ENCODE measurements around the gene EPHA1.
"Not testable (repeated sequence)": the region's sequence is repeated elsewhere in the genome, so short reads cannot be mapped to it uniquely, and the experiment has no call there.

EPHA1 gene

DNA sequence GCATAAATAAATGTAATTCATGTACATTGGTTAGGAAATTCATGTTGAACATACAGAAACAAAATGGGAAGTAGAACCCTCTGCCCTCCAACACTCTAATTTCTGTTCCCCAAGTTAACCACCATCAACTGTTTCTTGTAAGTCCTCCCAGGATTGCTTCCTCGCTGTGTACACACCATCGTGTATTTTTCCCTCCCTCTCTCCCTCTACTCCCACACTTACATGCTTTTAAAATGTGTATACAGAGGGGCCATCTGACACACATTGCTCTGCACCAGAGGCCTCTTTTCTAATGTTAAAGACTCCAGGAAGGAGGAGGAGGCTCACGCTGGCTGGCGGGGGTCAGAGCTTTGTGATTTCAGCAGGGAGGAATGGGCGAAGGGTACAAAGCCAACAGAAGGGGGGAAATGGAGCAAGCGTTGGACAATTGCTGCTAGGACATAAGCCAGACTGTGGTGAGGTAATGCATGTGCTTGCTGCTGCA lies 1.9 kb upstream of the EPHA1 start:
- TF ChIP-seq, protein P1, sequence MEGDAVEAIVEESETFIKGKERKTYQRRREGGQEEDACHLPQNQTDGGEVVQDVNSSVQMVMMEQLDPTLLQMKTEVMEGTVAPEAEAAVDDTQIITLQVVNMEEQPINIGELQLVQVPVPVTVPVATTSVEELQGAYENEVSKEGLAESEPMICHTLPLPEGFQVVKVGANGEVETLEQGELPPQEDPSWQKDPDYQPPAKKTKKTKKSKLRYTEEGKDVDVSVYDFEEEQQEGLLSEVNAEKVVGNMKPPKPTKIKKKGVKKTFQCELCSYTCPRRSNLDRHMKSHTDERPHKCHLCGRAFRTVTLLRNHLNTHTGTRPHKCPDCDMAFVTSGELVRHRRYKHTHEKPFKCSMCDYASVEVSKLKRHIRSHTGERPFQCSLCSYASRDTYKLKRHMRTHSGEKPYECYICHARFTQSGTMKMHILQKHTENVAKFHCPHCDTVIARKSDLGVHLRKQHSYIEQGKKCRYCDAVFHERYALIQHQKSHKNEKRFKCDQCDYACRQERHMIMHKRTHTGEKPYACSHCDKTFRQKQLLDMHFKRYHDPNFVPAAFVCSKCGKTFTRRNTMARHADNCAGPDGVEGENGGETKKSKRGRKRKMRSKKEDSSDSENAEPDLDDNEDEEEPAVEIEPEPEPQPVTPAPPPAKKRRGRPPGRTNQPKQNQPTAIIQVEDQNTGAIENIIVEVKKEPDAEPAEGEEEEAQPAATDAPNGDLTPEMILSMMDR (conservative IDR thresholded peaks at IDR 0.05; ENCODE audit: low read length), result no peak
- DNase-seq (ENCODE audit: low read depth), result peak; percentile 65

DNA sequence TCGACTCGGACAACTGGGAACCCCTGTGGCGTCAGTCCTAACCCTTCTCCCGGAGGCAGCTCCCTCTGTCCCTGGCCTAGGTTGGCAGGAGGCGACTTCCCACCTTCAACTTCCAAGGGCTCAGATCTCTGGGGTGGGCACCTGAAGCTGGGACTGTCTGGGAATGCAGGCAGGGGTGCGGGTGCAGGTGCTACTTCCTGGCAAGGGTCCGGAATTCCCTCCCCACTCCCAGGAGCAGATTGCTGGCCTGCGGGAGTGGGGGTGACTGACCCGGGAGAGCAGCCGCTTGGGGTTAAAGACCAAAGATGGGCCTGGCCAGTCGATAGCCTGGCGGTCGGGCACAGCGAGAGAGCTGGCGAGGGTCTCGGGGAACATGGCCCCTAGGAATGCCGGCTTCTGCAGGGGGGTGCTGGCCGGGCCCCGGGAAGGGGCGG lies 387 bp downstream of the EPHA1 start:
- TF ChIP-seq, protein P1 (conservative IDR thresholded peaks at IDR 0.05; ENCODE audit: low read length), result no peak
- no peak overlapping the region for H3K4me3 ChIP-seq (ENCODE audit: low read length)
- no peak for DNase-seq (ENCODE audit: low read depth)

More for the DNA sequence above, 1.9 kb upstream of the EPHA1 start:
- no peak overlapping the region for H3K4me3 ChIP-seq (ENCODE audit: low read length)

DNA sequence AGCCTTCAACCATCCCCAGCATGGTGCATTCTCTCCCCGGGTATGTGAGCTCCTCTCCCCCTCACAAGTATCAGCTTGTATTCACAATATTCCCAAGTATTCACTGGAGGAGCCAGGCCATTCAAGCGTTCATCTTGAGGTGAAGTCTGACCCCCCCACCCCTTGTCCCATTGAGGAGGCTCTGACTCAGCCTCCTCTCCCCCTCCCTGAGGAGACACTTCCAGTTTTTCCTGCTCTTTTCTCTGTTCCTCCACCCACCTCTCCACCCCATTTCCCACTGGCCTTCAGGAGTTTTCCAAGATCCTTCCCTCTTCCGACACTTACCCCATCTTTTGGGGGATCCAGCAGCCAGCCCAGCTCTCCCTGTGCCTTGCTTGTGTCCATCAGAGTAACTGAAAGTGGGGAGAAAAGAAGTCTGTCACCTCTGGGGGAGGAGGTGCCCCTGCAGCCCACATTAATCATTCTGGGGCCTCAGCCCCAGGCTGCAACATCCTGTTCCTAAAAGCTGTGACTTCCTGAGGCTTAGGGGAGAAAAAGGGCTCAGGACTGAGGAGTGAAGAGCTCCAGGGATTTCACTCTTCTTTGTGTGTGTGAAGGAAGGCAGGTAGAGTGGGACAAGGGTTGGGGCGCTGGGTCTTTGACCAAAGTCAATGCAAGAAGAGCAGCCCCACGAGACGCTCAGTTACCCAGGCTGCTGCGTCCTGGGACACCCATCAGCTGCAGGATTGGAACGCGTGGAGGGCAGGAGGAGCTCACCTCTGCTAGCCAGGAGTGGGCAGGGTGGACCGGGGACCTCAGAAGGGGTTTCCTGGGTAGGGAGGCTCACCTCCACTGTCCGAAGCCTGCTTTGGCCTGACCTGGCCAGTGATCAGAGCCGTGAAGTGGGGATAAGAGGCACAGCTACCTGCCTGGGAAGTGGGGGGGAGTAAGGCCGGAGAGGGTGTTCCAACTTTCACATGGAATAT lies 1.1 kb downstream of the EPHA1 start:
- no peak overlapping the region for H3K4me3 ChIP-seq (ENCODE audit: low read length)
- TF ChIP-seq, protein P1 (conservative IDR thresholded peaks at IDR 0.05; ENCODE audit: low read length), result no peak
- DNase-seq (ENCODE audit: low read depth), result no peak

DNA sequence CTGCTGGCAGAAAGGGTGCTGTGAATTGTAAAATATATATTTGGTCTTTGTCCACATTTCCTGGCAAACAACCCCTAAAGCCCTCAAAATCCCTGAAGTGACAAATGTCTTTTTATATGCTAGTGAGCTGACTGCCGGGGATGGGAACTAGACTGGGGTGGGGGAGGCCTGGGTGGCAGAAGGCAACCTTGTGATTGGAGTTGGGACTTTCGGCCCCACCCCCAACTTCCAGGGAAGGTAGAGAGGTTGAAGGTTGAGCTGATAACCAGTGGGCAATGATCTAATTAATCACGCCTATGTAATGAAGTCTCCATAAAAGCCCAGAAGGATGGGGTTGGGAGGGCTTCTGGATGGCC lies 2.7 kb downstream of the EPHA1 start:
- TF ChIP-seq, protein P1 (conservative IDR thresholded peaks at IDR 0.05; ENCODE audit: low read length), result no peak
- no peak overlapping the region for H3K4me3 ChIP-seq (ENCODE audit: low read length)
- DNase-seq (ENCODE audit: low read depth), result no peak

DNA sequence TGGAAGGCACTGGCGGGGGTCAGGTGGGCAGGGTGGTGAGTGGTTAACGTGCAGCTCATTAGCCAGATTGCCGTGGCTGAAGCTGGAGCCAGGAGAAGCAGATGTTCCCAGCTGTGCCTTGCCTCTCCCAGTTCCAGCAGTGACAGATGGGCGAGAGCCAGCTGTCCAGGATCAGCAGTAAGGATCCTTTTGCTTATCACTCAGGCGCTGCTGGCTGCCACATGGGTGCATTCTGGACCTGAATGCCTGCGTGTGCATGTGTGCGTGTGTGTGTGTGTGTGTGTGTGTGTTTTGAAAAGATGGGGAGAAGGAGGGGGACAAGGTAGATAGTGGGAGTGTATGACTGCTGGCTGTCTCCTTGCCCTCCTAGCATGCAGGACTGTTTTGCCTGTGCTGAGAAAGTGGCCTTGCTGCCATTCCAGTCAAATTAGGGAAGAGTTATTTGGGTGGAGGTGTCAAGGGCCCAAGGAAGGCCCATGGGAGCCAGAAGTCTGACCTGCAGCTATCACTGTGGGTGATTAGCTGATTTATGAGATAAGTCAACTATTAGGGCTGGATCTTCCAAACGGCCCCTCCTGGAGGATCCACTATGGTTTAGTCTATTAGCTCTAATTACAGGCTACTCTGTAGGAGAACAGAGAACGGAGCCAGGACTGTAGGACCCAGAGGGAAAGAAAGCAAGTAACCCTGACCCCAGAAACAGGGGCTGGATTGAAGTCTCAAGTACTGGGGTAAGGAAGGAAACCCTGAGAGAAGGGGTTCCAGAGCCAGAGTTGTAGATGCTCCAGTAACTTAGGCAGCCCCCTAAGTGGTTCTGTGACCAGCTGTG lies 3.3 kb downstream of the EPHA1 start:
- TF ChIP-seq, protein P1 (conservative IDR thresholded peaks at IDR 0.05; ENCODE audit: low read length), result no peak
- H3K4me3 ChIP-seq (ENCODE audit: low read length), result no peak overlapping the region
- DNase-seq (ENCODE audit: low read depth), result peak; percentile 49

DNA sequence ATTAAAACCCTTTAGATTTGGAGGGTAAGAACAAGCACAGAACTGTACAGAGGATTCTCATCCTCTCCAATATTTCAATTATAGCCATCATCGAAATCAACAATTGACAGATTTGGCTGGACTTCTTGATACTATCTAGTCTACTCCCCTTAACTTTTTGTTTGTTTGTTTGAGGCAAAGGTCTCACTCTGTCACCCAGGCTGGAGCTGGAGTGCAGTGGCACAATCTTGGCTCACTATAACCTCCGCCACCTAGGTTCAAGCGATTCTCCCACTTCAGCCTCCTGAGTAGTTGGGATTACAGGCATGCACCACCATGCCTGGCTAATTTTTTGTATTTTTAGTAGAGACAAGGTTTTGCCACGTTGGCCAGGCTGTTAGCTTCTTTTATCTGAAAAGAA lies 6.4 kb downstream of the EPHA1 start:
- H3K4me3 ChIP-seq (ENCODE audit: low read length); DNase-seq (ENCODE audit: low read depth): not testable (repeated sequence)

DNA sequence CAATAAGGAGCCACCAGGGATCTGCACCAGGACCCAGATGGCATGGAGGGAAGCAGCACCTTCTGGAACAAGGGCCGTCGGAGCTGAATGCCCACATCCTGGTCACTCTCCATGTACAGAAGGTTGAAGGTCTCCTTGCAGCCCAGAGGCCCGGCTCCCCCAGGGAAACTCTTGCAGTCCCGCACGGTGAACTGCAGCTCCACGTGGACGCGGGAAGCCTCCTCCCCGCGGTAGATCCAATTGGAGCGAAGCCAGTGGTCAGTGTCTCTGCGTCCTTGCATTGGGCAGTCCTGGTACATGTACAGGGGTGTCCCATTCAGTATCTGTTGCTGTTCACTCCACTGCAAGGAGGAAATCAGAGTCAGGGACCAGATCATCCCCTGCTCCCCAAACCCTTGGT lies 7.4 kb downstream of the EPHA1 start:
- no peak for DNase-seq (ENCODE audit: low read depth)
- TF ChIP-seq, protein P1 (conservative IDR thresholded peaks at IDR 0.05; ENCODE audit: low read length), result no peak
- H3K4me3 ChIP-seq (ENCODE audit: low read length), result no peak overlapping the region

Data from AG10803 (cell line).